IMR-90 (cell line): ENCODE data around the gene EME2. TPM values are rescaled to one million over a fixed set of nuclear protein-coding genes. Genes with fewer than 3 reads are reported as not detected.

Source experiments
- ATAC-seq: fragments of 200-7000 bp; cut with Tn5 transposase; 2 replicates; pipeline ENCODE4 v1.9.1; 2020; ENCODE audit warnings: low read depth, mild to moderate bottlenecking, moderate library complexity
- BruUV-seq: library from RNA; stranded (reverse); fragments of 400-500 nt; replicated peaks from 2 replicates; lab custom pipeline; 2021; lab: Mats Ljungman, UMichigan
- CTCF ChIA-PET: fragments of 300-600 bp; formaldehyde crosslinking; extraction: SDS; loops from one replicate; lab custom pipeline; 2021; ENCODE audit warnings: antibody characterized with exemption; lab: Yijun Ruan, JAX
- POLR2A ChIA-PET: fragments of 300-600 bp; sonication (Branson Sonifier 250); formaldehyde crosslinking; loops from one replicate; lab custom pipeline; 2022; ENCODE audit warnings: antibody characterized with exemption; ENCODE audit not compliant: unreplicated experiment; lab: Charles Lee
- DNase-seq: peaks from one replicate; pipeline ENCODE4 v3.0.0; 2013
- H2AFZ ChIP-seq: replicated peaks from 2 replicates; pipeline ENCODE3; 2013; ENCODE audit warnings: low read length, mild to moderate bottlenecking; ENCODE audit not compliant: poor library complexity
- H2AK5ac ChIP-seq: 2 replicates; pipeline ENCODE4 v1.6.1; 2013; ENCODE audit warnings: low read depth, low read length, inconsistent platforms
- H2AK9ac ChIP-seq: replicated peaks from 2 replicates; pipeline ENCODE3; 2013; ENCODE audit warnings: mild to moderate bottlenecking, low read depth, low read length, moderate library complexity; ENCODE audit not compliant: poor library complexity
- H2BK120ac ChIP-seq: 2 replicates; pipeline ENCODE4 v1.6.1; 2013; ENCODE audit warnings: low read depth, low read length, inconsistent platforms
- H2BK15ac ChIP-seq: 3 replicates; pipeline ENCODE4 v1.6.1; 2013; ENCODE audit warnings: low read depth, low read length, inconsistent platforms
- H2BK20ac ChIP-seq: 2 replicates; pipeline ENCODE4 v1.6.1; 2013; ENCODE audit warnings: low read depth, mild to moderate bottlenecking, inconsistent platforms, low read length, moderate library complexity
- H2BK5ac ChIP-seq: 2 replicates; pipeline ENCODE4 v1.6.1; 2013; ENCODE audit warnings: mild to moderate bottlenecking, low read depth, low read length, inconsistent platforms; ENCODE audit not compliant: poor library complexity, severe bottlenecking
- H3K14ac ChIP-seq: replicated peaks from 2 replicates; pipeline ENCODE4 v1.6.1; 2013; ENCODE audit warnings: low read depth, low read length, inconsistent platforms
- H3K18ac ChIP-seq: 2 replicates; pipeline ENCODE4 v1.6.1; 2013; ENCODE audit warnings: low read depth, low read length, control low read depth
- H3K23ac ChIP-seq: 2 replicates; pipeline ENCODE4 v1.6.1; 2013; ENCODE audit warnings: low read depth, low read length, inconsistent platforms
- H3K27ac ChIP-seq: 2 replicates; pipeline ENCODE4 v1.5.1; 2013; ENCODE audit warnings: mild to moderate bottlenecking, control low read depth, low read length; ENCODE audit not compliant: insufficient read depth
- H3K27me3 ChIP-seq: 2 replicates; pipeline ENCODE4 v1.6.1; 2013; ENCODE audit warnings: low read length; ENCODE audit not compliant: control insufficient read depth, insufficient read depth
- H3K36me3 ChIP-seq: 2 replicates; pipeline ENCODE4 v1.6.1; 2013; ENCODE audit warnings: low read length, mixed read lengths; ENCODE audit not compliant: control insufficient read depth, insufficient read depth
- H3K4ac ChIP-seq: 2 replicates; pipeline ENCODE4 v1.6.1; 2013; ENCODE audit warnings: low read depth, low read length, inconsistent platforms
- H3K4me1 ChIP-seq: 2 replicates; pipeline ENCODE4 v1.6.1; 2013; ENCODE audit warnings: low read length, mixed read lengths; ENCODE audit not compliant: control insufficient read depth, insufficient read depth
- H3K4me2 ChIP-seq: 2 replicates; pipeline ENCODE4 v1.6.1; 2013; ENCODE audit warnings: low read depth, mild to moderate bottlenecking, control low read depth, low read length, moderate library complexity
- H3K4me3 ChIP-seq: 2 replicates; pipeline ENCODE4 v1.5.1; 2013; ENCODE audit warnings: low read depth, mild to moderate bottlenecking, control low read depth, low read length, moderate library complexity; ENCODE audit not compliant: insufficient read depth
- H3K56ac ChIP-seq: 2 replicates; pipeline ENCODE4 v1.6.1; 2013; ENCODE audit warnings: low read length, inconsistent platforms; ENCODE audit not compliant: insufficient read depth; ENCODE audit errors: extremely low read depth
- H3K79me1 ChIP-seq, 2 experiments: 2 replicates each; pipeline ENCODE4 v1.6.1; 2013; ENCODE audit warnings: low read length in 2 of 2, inconsistent platforms in 1 of 2, low read depth in 1 of 2
- H3K9ac ChIP-seq: 2 replicates; pipeline ENCODE4 v1.6.1; 2013; ENCODE audit warnings: low read depth, low read length, control low read depth
- H3K9me1 ChIP-seq: 2 replicates; pipeline ENCODE4 v1.6.1; 2013; ENCODE audit warnings: low read length, inconsistent platforms; ENCODE audit not compliant: insufficient read depth
- H3K9me3 ChIP-seq: 2 replicates; pipeline ENCODE4 v1.6.1; 2013; ENCODE audit warnings: low read length; ENCODE audit not compliant: control insufficient read depth, insufficient read depth
- H4K20me1 ChIP-seq: 2 replicates; pipeline ENCODE4 v1.6.1; 2013; ENCODE audit warnings: low read length, inconsistent platforms; ENCODE audit not compliant: insufficient read depth
- H4K5ac ChIP-seq: 2 replicates; pipeline ENCODE4 v1.6.1; 2013; ENCODE audit warnings: mild to moderate bottlenecking, low read depth, low read length, control low read depth
- H4K8ac ChIP-seq, 2 experiments: 2 replicates each; pipeline ENCODE4 v1.6.1; 2013; ENCODE audit warnings: low read depth in 2 of 2, low read length in 2 of 2, control low read depth in 1 of 2, inconsistent platforms in 1 of 2
- H4K91ac ChIP-seq: 2 replicates; pipeline ENCODE4 v1.6.1; 2013; ENCODE audit warnings: low read depth, low read length, inconsistent platforms; ENCODE audit not compliant: insufficient read depth
- BHLHE40 ChIP-seq: fragments of 150-350 bp; IDR thresholded peaks from 2 replicates; pipeline ENCODE4 v1.6.1; 2016; ENCODE audit warnings: mild to moderate bottlenecking, low read depth, low read length
- CEBPB ChIP-seq: IDR thresholded peaks from 2 replicates; pipeline ENCODE4 v1.6.1; 2012; ENCODE audit warnings: low read depth, low read length, improper control_type of control experiment
- CHD1 ChIP-seq: IDR thresholded peaks from 2 replicates; pipeline ENCODE4 v1.6.1; 2012; ENCODE audit warnings: low read depth, low read length, improper control_type of control experiment
- FOS ChIP-seq: fragments of 150-350 bp; IDR thresholded peaks from 2 replicates; pipeline ENCODE4 v1.6.1; 2016; ENCODE audit warnings: low read depth, low read length
- MAFK ChIP-seq: IDR thresholded peaks from 2 replicates; pipeline ENCODE4 v1.6.1; 2012; ENCODE audit warnings: low read depth, low read length, improper control_type of control experiment
- MAZ ChIP-seq: IDR thresholded peaks from 2 replicates; pipeline ENCODE4 v1.6.1; 2012; ENCODE audit warnings: low read depth, mild to moderate bottlenecking, low read length, improper control_type of control experiment, moderate library complexity, borderline replicate concordance
- MXI1 ChIP-seq: IDR thresholded peaks from 2 replicates; pipeline ENCODE4 v1.6.1; 2012; ENCODE audit warnings: low read depth, mild to moderate bottlenecking, low read length, moderate library complexity, borderline replicate concordance
- NFE2L2 ChIP-seq: fragments of 150-350 bp; IDR thresholded peaks from 2 replicates; pipeline ENCODE4 v1.6.1; 2016; ENCODE audit warnings: low read depth, mild to moderate bottlenecking, low read length
- POLR2A ChIP-seq: IDR thresholded peaks from 2 replicates; pipeline ENCODE4 v1.6.1; 2012; ENCODE audit warnings: mild to moderate bottlenecking, low read depth, low read length
- RAD21 ChIP-seq: IDR thresholded peaks from 2 replicates; pipeline ENCODE4 v1.6.1; 2012; ENCODE audit warnings: low read length, improper control_type of control experiment
- RCOR1 ChIP-seq: IDR thresholded peaks from 2 replicates; pipeline ENCODE4 v1.6.1; 2012; ENCODE audit warnings: mild to moderate bottlenecking, low read length, improper control_type of control experiment; ENCODE audit not compliant: insufficient replicate concordance
- RFX5 ChIP-seq: IDR thresholded peaks from 2 replicates; pipeline ENCODE4 v1.8.0; 2012; ENCODE audit warnings: low read depth, mild to moderate bottlenecking, low read length, moderate library complexity
- SMC3 ChIP-seq: fragments of 150-350 bp; IDR thresholded peaks from 2 replicates; pipeline ENCODE4 v1.6.1; 2016; ENCODE audit warnings: low read depth, mild to moderate bottlenecking, antibody characterized with exemption, low read length, moderate library complexity
- WGBS, 2 experiments: methylation state at CpG; one replicate each; pipeline versions ENCODE4 v1.1.5 to v1.1.7; 2013; ENCODE audit warnings: missing lambda C conversion rate in 2 of 2; ENCODE audit not compliant: insufficient read length in 1 of 2; ENCODE audit errors: extremely low coverage in 2 of 2; 5-methylcytosine and 5-hydroxymethylcytosine counted together
- dilution Hi-C: fragments of 300-500 bp; cut with HindIII; formaldehyde crosslinking; loops from one replicate; pipeline ENCODE4 v1.14.3; 2018; ENCODE audit warnings: low sequenced_read_pairs; ENCODE audit not compliant: unreplicated experiment
- in situ Hi-C: fragments of 300-500 bp; cut with MboI; formaldehyde crosslinking; loops from 3 replicates; pipeline ENCODE4 v1.14.3; 2019; ENCODE audit warnings: low sequenced_read_pairs, inconsistent platforms, mixed read lengths
- intact Hi-C: fragments of 100-400 bp; cut with micrococcal nuclease; formaldehyde crosslinking; loops from 2 replicates; pipeline ENCODE4 v1.10.0; 2022
- polyA plus RNA-seq, 3 experiments: library from polyadenylated mRNA; depleted of rRNA; stranded (reverse); fragments of >200 nt; gene quantifications; 2 replicates each; pipeline ENCODE4 v1.2.3, GENCODE V29; 2012; ENCODE audit warnings: low replicate concordance in 1 of 3
- total RNA-seq: library from RNA; depleted of rRNA; stranded (reverse); fragments of >200 nt; gene quantifications from 2 replicates; pipeline ENCODE4 v1.2.3, GENCODE V29; 2012
- TF ChIP-seq, protein P1 (sequence below): fragments of 150-350 bp; IDR thresholded peaks from 2 replicates; pipeline ENCODE4 v1.6.1; 2017; ENCODE audit warnings: mild to moderate bottlenecking, antibody characterized with exemption, low read length, low read depth
- TF ChIP-seq, protein P2 (sequence below): conservative IDR thresholded peaks from 2 replicates; pipeline ENCODE4 v1.5.1; 2012; ENCODE audit warnings: mild to moderate bottlenecking, low read depth, low read length, improper control_type of control experiment
- TF ChIP-seq, protein P3 (sequence below): fragments of 150-350 bp; IDR thresholded peaks from 2 replicates; pipeline ENCODE4 v1.6.1; 2016; ENCODE audit warnings: low read depth, mild to moderate bottlenecking, low read length, moderate library complexity, borderline replicate concordance

The EME2 gene
- total and polyA plus RNA-seq, 2 of the 4 experiments (the other 2 are of a cell fraction) = 1.3 to 9.6 TPM

DNA sequence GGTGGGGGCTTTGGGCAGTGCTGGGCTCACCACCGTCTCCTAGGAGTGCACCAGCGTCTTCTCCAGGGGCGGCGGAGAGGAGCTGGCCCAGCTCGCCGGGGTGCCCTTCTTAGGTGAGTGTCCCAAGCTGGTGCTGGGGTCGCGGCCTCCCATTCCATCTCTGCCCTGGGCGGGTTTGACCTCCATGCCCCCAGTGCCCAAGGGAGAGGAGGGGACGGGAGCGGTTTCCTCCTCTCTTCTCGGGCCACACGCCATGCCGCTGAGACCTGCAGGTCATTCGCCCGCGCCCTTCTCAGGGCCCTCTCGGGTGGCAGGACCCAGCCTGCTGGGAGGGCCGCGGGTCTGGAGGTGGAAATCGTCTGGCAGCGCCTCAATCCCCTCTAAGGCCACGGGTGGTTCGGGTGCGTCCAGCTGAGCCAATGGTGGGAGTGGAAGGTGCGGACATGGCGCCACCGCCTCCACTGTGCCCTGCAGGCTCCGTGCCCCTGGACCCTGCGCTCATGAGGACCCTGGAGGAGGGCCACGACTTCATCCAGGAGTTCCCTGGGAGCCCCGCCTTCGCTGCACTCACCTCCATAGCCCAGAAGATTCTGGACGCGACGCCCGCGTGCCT is 15.6 kb downstream of the EME2 start:
- CTCF ChIA-PET = no interaction called here
- Histone ChIP-seq H3K27ac (no peak overlapping the region), H3K36me3 (peaks cover 36% of the 10 kb centered on the region), H3K27me3 (no peaks in the 10 kb centered on the region), H3K56ac (no peak overlapping the region), H2BK20ac (no peak overlapping the region), H3K4ac (no peak overlapping the region), H3K14ac (no peak overlapping the region), H2BK120ac (no peak overlapping the region), H4K8ac (no peak overlapping the region), H2BK15ac (no peak overlapping the region), H3K18ac (no peak overlapping the region), H3K79me1 (peaks cover 12 to 38% of the 10 kb centered on the region in 2 experiments; a peak in 3 of 4 replicates), H3K9ac (no peak overlapping the region), H2AK5ac (no peak overlapping the region), H2BK5ac (no peak overlapping the region), H4K91ac (no peak overlapping the region), H4K20me1 (peaks cover 38% of the 10 kb centered on the region), H2AK9ac (no peak overlapping the region), H2AFZ (no peak overlapping the region), H3K4me2 (no peak overlapping the region), H3K23ac (no peak overlapping the region), H3K9me1 (peaks cover 4% of the 10 kb centered on the region; the same call in 1 of the 2 replicates), H3K4me1 (no peaks in the 10 kb centered on the region), H4K5ac (no peak overlapping the region), H3K4me3 (no peak overlapping the region), H3K9me3 (no peaks in the 10 kb centered on the region)
- intact Hi-C loops = no loop called here
- TF ChIP-seq, protein P1, sequence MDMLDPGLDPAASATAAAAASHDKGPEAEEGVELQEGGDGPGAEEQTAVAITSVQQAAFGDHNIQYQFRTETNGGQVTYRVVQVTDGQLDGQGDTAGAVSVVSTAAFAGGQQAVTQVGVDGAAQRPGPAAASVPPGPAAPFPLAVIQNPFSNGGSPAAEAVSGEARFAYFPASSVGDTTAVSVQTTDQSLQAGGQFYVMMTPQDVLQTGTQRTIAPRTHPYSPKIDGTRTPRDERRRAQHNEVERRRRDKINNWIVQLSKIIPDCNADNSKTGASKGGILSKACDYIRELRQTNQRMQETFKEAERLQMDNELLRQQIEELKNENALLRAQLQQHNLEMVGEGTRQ = no peak
- TF ChIP-seq MXI1 = no peak
- TF ChIP-seq CEBPB = no peak
- no peak for TF ChIP-seq MAZ
- TF ChIP-seq FOS = no peak
- no peak for TF ChIP-seq RFX5
- no peak for TF ChIP-seq BHLHE40
- no peak for TF ChIP-seq RAD21
- no peak for TF ChIP-seq RCOR1
- no peak for TF ChIP-seq NFE2L2
- no peak for TF ChIP-seq SMC3
- TF ChIP-seq POLR2A = no peak
- no peak for TF ChIP-seq MAFK
- TF ChIP-seq, protein P2, sequence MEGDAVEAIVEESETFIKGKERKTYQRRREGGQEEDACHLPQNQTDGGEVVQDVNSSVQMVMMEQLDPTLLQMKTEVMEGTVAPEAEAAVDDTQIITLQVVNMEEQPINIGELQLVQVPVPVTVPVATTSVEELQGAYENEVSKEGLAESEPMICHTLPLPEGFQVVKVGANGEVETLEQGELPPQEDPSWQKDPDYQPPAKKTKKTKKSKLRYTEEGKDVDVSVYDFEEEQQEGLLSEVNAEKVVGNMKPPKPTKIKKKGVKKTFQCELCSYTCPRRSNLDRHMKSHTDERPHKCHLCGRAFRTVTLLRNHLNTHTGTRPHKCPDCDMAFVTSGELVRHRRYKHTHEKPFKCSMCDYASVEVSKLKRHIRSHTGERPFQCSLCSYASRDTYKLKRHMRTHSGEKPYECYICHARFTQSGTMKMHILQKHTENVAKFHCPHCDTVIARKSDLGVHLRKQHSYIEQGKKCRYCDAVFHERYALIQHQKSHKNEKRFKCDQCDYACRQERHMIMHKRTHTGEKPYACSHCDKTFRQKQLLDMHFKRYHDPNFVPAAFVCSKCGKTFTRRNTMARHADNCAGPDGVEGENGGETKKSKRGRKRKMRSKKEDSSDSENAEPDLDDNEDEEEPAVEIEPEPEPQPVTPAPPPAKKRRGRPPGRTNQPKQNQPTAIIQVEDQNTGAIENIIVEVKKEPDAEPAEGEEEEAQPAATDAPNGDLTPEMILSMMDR = no peak
- TF ChIP-seq, protein P3, sequence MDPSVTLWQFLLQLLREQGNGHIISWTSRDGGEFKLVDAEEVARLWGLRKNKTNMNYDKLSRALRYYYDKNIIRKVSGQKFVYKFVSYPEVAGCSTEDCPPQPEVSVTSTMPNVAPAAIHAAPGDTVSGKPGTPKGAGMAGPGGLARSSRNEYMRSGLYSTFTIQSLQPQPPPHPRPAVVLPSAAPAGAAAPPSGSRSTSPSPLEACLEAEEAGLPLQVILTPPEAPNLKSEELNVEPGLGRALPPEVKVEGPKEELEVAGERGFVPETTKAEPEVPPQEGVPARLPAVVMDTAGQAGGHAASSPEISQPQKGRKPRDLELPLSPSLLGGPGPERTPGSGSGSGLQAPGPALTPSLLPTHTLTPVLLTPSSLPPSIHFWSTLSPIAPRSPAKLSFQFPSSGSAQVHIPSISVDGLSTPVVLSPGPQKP = no peak
- TF ChIP-seq CHD1 = no peak
- no peak for ATAC-seq
- no peak for DNase-seq
- WGBS, 2 experiments = 96% methylated on average over 11 of the region's 38 CpGs; no CpG with 5 or more reads in 1 of the 2 experiments
- BruUV-seq = no TSS peak
- dilution Hi-C loops = no loop called here
- POLR2A ChIA-PET = no interaction called here
- in situ Hi-C loops = no loop called here
